ENCODE results near the gene FGL2.
"Not testable (repeated sequence)": the region's sequence is repeated elsewhere in the genome, so short reads cannot be mapped to it uniquely, and the experiment has no call there.

Gene FGL2, protein sequence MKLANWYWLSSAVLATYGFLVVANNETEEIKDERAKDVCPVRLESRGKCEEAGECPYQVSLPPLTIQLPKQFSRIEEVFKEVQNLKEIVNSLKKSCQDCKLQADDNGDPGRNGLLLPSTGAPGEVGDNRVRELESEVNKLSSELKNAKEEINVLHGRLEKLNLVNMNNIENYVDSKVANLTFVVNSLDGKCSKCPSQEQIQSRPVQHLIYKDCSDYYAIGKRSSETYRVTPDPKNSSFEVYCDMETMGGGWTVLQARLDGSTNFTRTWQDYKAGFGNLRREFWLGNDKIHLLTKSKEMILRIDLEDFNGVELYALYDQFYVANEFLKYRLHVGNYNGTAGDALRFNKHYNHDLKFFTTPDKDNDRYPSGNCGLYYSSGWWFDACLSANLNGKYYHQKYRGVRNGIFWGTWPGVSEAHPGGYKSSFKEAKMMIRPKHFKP

DNA sequence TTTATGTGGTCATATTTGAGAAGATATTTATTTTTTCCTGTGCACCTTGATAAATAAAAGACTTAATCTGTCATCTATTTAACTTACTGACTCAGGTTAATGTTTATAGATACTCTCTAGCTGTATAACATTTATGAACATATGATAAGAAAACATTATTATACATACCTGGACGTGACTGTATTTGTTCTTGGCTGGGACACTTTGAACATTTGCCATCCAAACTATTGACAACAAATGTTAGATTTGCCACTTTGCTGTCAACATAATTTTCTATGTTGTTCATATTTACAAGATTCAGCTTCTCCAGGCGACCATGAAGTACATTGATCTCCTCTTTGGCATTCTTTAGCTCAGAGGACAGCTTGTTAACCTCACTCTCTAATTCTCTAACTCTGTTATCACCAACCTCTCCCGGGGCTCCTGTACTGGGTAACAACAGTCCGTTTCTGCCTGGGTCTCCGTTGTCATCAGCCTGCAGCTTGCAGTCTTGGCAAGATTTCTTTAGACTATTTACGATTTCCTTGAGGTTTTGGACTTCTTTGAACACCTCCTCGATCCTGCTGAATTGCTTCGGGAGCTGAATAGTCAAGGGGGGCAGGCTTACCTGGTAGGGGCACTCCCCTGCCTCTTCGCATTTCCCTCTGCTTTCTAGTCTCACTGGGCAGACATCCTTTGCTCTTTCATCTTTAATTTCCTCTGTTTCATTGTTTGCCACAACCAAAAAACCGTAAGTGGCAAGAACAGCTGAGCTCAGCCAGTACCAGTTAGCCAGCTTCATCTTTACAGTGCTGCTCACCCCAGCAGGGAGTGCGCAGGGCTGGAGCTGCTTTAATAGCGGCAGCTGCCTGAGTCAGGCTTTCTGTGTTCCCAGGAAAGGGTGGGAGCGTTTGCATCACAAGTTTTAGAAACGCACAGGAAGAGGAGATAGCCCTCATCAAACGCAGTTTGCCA, at the start of gene FGL2:
Gene FGL2 (minus strand): TSS at position 807 of the 954 bp plus-strand sequence. CDS start 26 bp downstream, at position 781.
- DNase-seq: no peak

DNA sequence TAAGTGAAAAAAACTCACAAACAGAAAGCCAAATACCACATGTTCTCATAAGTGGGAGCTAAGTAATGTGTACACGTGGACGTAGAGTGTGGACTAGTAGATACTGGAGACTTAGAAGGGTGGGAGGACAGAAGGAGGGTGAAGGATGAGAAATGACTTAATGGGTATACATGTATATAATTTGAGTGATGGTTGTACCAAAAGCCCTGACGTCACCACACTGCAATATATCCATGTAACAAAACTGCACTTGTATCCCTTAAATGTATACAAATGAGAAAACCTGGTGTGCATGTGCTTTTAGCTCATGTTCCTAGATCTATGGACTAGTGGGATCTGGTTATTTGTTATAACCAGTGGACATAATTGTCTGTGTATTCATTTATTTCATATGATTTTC, 48.5 kb upstream of the FGL2 start:
- DNase-seq: no peak

DNA sequence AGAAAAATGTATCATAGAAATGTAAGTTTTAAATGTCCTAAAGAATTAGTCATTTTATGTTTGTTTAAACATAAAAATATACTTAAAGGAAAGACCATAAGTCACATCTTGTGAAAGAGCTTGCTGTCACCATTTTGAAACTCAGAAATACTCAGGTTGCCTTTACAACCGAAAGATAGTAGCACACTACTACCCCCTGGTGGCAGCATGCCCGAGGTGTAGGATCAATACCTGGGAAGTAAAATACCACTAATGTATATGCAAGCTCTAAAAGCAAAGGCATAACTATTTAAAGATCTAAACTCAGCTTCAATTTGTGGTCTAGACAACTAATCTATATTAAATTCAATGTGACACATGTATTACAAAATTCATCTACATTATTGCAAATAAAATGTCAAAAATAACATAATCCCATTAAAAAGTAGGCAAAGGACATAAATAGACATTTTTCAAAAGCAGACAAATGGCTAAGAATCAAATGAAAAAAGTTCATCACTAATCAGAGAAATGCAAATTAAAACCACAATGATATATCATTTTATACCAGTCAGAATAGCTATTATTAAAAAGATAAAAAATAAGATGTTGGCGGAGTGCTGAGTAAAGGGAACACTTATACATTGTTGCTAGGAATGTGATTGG, 47.7 kb upstream of the FGL2 start:
- peak; percentile 14 for DNase-seq

DNA sequence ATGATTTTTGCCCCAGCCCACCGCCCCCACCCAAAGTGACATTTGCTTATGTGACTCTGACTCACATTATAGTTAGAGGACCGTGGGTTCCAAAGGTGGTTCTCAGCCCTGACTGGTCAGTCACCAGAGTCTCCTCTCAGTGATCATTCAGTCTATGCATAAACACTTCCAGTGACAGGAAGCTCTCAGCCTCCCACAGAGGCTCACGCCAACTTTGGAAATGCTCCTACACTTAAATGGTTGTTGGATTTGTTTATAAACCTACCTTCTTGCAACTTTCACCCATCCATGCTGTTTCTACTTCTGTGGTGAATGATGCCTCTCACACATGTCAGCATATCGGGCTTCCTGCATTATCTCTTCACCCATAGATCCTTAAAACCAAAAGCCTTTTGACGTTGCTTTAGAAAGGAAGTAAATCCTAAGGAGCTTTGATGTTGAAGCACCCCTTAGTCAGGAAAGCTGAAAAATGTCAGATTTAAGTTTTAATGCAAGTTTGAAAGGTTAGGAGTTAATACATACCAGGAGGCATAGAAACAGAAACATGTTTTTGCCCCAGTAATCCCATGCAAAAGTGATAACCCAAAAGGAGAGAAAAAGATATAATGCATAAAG, 46.5 kb upstream of the FGL2 start:
- DNase-seq: no peak

DNA sequence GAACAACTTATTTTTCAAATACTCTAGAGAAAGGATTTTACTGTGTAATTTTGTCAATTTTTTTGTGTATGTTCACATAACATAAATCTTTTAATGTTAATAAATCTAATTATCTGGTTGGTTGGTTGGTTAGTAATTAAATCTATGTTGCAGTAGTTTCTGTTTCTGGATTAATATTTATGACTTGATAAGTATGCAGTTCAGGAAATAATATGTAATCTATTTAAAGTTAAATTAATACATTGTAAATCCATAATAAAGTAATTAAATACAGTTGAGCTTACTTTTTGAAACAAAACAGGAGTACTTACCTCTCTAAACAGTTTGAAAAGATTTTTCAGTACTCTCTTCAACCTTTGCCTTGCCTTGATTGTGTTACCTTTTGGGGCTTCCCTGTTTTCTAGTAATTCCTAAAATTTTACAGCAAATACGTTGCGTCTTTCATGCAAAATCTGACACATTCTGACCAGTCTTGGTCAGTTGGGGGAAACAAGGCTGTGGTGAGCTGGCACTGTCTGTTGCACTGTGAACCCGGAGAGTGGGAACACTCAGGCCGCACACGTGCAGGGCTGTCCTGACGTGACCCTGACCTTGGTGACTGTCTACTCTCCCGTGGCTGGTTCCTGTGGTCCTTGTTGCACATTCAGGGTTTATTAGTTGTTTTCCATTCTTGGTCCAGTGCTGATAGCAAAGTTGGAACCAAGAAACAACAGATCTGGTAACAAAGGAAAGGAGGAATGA, 45.6 kb upstream of the FGL2 start:
- DNase-seq: no peak

DNA sequence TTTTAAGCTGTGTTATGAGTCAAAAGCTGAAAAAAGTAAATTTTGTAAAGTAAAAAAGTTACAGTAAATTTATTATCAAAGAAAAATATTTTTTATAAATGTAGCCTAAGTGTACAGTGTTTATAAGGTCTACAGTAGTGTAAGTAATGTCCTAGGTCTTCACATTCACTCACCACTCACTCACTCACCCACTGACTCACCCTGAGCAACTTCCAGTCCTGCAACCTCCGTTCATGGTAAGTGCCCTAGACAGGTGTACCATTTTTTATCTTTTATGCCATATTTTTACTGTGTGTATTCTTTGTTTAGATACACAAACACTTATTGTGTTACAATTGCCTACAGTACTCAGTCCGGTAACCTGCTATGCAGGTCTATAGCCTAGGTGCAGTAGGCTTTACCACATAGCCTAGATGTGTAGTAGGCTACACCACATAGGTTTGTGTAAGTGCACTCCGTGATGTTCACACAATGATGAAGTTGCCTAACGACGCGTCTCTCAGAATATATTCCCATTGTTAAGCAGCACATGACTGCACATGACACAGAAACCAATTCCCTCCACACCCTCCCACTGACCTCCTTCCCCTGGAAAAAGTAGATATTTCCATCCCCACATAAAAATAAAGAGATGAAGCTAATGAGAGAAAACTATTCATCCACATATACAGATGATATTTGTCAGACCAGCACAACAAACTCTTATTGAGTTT, 44.8 kb upstream of the FGL2 start:
- DNase-seq: no peak

DNA sequence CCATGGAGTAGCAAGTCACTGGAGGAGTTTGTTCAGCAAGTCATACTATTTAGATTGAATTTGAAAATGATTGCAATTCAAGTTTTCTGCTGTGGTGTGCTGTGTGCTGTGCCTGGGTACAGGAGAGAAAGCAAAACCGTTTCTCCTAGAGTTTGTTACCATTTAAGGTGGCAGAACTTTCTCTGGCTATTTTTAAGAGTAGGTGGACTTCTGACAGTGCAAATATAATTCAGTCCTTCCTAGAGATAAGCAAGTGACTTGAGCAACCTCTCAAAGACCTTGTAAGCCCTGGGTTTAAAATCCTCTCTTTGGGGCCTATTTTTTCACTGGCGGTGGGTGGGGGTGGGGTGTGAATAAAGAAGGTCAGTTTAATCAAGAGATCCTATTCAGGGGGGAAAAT, 42.9 kb upstream of the FGL2 start:
- no peak for DNase-seq

DNA sequence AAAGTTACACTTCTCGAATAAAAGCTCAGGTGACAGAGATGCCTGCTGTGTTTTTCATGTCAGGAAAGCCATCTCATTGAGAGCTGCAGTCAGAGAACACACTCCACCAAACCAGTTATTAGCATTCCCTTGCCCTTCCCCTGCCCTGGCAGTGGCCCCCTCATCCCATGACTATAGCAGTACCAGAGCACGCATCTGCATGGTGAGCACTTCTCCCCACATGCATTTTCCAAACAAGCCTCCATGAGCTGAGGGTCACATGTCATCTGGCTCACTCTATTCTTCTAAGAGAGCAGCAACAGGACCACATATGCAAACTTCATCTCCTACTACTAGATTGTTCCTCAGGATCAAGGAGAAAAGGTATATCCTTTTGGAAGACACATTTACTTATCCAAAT, 42.4 kb upstream of the FGL2 start:
- DNase-seq: no peak

DNA sequence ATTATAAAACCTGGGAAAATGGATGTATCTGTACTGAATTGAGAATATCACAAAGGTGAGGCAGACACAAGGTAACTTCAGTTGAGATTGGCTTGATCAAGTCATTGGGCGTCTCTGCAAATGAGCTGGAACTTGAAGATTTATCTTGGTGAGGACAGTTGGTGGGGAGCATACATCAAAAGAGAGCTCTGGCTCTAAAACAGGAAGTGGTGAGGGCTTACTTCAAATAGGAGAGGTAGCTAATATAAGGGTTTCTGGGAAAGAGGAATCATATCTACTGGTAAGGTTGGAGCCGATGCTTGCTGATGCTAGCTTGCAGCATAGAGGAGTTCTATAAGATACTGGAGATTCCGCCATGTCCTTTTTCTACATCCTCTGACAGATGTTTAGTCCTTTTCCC, 39.9 kb upstream of the FGL2 start:
- no peak for DNase-seq

DNA sequence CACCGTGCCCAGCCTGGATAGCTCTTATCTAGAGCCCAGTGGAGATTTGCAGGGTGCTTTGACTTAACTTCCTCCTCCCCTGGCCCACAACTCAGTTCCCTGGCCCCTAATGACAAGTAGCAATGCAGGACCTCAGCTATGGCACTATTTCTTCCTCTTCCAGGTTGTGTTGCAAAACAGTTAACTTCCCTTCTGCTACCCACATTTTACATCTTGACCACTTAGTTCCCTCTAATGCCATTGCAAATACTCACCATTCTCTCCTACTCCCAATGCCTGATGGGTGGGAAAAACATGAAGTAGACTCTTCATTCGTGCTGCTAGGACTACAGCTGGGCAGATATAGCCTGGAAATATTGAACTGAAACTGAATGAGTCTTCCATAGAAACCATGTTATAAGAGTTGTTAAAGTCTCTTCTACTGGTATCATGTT, 39.1 kb upstream of the FGL2 start:
- no peak for DNase-seq

DNA sequence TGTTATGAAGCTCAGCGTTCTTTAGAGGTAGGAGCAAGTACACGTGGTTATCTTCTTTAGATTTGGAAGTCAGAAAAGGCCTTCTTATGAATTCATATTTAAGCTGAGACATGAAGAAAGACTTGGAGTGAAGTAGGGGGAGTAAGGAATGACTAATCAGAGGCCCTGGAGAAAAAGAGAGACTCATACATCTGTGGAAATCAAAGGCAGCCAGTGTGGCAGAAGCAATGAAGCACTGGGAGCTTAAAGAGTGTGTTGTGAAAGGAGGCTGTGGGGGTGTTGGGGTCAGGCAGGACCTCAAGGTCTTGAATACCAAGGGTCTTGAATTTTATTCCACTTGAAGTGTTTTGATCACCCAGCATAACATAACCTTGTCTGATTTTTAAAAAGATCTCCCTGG, 35.7 kb upstream of the FGL2 start:
- no peak for DNase-seq

DNA sequence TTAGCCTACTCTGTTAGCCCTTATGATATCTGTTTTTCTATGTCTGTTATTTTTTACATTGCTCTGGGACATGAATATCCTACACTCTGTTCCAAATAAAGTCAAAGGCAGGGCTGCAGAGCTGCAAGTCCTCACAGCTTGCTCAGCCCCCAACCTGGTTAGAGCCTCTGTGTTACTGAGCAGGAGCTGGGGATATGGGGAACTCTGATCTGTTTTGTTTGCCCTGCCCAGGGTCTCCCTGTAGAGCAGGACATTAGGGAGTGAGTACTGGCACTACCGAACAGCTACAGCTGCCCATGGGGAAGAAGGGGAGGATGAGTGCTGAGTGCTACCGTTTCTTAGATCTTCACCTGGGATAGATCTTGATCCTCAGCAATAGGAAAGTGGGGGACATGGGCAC, 32.8 kb upstream of the FGL2 start:
- no peak for DNase-seq

DNA sequence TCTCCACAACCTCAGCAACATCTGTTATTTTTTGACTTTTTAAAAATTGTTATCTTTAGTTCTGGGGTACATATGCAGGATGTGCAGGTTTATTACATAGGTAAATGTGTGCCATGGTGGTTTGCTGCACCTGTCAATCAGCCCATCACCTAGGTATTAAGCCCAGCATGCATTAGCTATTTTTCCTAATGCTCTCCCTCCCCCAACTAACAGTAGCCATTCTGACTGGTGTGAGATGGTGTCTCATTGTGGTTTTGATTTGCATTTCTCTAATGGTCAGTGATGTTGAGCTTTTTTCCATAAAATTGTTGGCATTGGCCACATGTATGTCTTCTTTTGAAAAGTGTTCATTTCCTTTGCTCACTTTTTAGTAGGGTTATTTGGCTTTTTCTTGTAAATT, 29.2 kb upstream of the FGL2 start:
- DNase-seq: not testable (repeated sequence)

DNA sequence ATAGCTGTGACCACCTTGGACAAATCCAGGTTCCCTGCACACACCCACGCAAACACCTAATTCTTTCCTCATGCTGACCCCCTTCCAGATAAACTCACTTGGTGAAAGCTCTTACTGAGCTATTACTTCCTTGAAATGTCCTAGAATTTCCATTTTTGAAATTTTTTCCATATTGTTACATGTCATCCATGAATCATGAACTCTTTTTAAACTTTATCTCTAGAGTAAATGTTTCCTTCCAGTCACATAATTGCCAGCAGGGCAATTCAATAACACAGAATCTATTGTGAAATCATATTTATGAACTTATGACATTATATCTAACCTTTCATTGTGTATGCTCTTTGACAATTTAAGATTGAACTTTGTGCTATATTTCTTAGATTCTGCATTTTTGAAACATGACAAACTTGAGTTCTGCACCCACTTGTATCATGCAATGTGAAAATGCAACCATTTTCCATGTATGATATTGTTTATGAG, 26.8 kb upstream of the FGL2 start:
- DNase-seq: no peak

DNA sequence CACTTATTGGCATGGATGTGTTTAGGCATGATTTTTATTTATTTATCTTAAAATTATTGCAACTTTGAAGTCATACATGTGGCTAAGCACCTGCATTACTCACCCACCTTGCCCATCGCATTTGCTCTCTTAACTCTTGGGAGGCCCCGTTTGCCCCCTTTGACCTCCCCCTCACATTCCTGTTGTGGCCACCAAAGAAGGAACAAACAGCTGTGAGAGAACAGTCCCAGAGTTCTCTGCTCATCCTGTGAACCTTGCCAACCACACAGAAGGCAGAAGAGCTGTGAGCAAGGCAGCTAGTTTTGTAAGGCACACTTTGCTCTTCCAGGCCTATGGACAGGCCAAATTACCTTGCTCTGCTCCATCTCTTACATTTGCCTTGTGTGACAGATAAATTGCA, 23.6 kb upstream of the FGL2 start:
- no peak for DNase-seq

DNA sequence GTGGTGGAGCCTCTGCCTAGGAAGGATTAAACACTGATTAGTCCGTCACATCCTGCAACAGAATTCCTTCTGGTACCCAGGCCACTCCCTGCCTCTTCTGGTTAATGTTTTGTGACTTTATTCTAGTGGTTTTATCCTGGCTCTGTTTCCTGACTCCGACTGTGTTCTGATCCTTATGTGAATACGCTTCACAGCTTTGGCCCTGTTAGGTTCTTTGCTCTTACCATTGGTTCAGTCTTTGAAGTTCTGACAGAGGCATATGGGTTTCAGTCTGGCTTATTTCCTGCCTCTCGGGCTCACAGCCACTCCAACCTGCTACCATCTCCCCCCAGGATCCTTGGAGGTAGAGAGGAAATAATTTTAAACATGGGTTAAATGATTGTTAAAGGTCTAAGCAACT, 23.2 kb upstream of the FGL2 start:
- no peak for DNase-seq

DNA sequence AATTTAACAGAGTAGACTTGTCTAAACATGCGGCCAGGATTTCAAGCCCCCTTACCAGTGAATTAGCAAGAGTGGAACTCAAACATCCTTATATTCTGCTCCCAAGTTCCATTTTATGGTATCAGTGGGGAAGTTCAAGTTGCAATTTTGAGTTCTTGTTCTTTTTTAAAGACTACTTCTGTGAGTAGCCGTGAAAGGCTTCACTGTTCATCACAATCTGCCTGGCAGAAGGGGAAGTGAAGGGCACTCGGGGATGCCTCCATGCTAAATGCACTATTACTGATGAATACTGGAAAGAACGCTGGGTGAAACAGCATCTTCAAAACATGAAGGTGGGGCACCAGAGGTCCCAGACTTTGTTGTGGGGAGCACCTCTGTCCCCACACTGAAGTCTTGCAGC, 22.4 kb upstream of the FGL2 start:
- DNase-seq: no peak

DNA sequence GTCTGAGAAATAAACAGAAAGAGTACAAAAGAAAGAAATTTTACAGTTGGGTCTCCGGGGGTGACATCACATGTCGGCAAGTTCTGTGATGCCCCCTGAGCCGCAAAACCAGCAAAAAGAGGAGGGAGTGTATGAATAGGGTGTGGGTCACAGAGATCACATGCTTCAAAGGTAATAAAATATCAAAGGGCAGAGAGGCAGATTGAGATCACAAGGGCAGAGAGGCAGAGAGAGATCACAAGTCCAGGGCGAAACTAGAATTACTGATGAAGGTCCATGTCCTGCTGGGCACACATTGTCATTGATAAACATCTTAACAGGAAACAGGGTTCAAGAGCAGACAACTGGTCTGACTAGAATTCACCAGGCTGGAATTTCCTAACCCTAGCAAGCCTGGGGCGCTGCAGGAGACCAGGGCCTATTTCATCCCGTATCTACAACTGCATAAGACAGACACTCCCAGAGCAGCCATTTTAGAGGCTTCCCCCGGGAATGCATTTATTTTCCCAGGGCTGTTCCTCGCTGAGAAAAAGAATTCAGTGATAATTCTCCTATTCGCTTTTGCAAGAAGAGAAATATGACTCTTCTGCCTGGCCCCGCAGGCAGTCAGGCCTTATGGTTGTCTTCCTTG, 20.2 kb upstream of the FGL2 start:
- DNase-seq: not testable (repeated sequence)

DNA sequence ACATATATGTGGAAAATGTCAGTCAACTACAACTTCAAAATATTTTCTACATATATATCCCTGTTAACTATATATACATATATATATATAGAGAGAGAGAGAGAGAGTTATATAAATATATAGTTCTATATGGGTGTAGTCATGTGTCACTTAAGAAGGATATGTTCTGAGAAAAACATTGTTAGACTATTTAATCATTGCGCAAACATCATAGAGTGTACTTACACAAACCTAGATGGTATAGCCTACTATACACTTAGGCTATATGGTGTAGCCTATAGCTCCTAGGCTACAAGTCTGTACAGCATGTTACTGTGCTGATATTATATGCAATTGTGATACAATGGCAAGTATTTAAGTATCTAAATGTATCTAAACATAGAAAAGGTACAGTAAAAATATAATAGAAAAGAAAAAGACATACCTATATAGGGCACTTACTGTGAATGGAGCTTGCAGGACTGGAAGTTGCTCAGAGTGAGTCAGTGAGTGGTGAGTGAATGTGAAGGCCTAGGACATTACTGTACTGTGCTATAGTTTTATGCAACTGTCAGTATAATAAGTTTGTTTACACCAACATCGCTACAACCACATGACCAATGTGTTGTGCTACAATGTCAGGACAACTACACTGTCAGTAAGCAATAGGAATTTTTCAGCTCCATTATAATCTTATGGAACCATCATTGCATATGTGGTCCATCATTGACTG, 18.0 kb upstream of the FGL2 start:
- DNase-seq: no peak

DNA sequence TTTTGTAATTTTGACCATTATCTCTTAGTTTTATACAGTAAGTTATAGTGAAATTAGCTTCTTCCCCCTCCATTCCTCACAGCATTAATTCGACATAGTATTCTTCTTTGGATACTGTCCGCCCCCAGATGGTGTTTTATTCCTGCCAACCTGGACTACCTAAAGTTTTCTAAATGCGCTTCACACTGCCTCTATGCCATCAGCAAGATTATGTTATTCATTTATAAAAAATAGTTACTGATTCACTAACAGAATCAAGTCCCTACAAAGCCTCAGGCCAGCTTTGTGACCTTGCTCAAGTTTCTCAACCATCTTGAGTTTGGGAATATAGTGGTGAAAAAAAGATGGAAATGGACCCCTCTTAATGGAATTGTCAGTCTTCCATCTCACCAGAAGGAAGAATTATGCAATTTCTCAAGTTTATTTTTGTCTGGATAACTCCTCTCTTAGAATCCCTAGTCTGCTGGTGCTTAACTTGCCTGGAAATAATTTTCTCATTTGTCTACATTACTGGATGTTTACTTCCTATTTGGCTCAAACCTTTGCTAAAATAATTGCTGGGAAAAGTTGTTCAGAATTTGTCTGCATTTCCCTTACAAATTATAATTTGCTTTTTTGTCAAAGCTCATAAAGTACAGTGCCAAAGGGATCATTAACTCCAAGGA, 16.7 kb upstream of the FGL2 start:
- DNase-seq: no peak
